SKM-1 (cell line): ENCODE data around the gene KRT31.
"Not testable (repeated sequence)": the region's sequence is repeated elsewhere in the genome, so short reads cannot be mapped to it uniquely, and the experiment has no call there.

Experiments
- DNase-seq: peaks from one replicate; lab custom pipeline; 2025; ENCODE audit not compliant: unreplicated experiment; lab: John Stamatoyannopoulos, UW

Gene KRT31

DNA sequence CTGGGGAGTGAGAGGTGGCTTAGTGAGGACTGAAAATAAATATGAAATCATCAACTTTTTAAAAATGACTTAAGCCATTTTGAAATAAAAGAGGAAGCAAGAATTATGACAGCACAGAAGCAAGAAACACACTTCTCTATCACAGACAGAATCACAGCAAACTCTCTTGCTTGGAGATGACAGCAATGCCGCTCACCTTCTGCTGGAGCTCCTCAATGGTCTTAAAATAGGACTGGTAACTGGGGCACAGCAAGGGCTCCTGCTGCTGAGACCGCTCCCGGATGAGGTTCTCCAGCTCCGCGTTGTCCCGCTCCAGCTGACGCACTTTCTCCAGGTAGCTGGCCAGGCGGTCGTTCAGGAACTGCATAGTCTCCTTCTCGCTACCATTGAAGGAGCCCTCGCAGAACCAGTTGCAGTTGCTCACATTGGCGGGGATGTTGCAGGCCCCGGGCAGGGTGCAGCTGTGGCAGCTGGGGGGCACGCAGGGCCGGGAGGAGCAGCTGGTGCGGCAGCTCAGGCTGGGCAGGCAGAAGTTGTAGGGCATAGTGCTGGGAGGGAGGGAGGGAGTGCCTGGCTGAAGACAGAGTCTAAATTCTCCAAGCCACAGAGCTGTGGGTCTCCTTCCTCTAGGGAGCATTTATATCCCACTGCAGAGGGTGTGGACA is at the start of gene KRT31:
Gene KRT31 (minus strand): TSS at position 613 of the 665 bp plus-strand sequence. CDS start 69 bp downstream, at position 544.
- DNase-seq, result no peak

DNA sequence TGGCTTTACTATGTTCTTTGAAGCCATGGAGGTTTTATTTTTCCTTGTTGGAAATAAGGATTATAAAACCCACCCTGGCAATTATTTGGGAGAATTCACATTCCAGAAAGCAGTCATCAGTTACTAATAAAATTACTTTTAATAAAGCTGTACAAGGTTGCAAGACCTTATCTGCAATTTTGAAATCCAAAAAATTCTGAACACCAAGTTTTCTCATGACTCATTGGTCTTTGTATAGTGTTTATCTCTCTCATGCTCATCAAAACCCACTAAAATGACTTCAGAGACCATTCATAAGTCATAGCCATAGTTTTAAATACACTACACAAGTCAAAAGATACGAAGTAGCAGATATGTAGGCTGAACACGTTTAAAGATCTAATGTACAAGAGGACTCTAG is 49.4 kb upstream of the KRT31 start:
- DNase-seq, result no peak

DNA sequence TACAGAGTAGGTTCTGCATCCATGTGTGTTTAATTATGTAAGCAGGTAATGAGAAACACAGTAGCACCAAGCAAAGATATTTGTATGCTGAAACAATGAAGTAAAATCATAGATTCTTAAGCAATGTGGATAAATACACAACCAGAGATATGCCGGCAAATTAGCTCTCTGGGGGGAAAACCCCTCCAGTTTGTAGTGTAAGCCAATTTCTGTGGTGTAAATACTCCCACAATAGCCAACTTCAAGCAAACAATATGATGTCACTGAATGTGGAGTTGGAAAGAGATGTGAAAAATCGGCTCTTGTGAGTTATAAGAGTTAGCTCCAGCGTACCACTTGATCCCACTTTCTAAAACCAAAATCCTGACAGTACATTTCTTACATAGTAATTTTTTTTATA is 47.2 kb upstream of the KRT31 start:
- DNase-seq, result no peak

DNA sequence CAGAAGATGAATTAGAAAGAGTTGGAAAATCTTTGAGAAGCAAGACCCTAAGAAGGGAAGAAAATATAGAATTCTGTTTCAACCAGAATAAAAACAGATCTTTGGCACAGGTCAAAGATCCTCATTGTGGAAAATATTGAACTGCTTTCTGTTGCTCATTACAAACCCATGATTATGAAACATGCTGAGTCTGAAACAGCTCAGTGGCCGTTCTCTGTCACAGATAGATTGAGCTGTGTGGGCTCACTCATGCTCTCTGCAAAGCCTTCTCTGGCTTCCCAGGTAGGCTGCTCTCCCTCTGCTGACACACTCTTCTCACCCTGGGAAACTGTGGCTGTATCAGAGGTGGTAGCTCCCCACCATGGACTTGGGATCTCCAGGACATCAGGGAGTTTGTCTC is 46.8 kb upstream of the KRT31 start:
- DNase-seq, result no peak

DNA sequence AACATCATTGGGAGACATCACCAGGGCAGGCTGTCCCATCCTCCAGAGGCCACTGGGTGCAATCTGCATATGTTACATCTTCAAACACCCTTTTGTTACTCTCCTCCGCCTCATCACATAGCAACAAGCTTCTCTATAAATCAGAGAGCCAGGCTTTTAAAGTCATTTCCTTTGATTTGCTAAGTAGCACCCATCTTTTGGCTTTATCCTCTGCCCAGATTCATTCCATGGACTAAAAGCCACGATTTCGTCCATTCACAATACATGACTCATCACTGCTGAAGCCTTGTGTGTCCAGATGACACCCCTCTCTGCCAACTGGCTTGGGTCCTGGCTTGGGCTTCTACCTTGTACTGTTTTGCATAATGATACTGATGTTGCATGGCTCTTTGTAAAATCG is 45.3 kb upstream of the KRT31 start:
- no peak for DNase-seq

DNA sequence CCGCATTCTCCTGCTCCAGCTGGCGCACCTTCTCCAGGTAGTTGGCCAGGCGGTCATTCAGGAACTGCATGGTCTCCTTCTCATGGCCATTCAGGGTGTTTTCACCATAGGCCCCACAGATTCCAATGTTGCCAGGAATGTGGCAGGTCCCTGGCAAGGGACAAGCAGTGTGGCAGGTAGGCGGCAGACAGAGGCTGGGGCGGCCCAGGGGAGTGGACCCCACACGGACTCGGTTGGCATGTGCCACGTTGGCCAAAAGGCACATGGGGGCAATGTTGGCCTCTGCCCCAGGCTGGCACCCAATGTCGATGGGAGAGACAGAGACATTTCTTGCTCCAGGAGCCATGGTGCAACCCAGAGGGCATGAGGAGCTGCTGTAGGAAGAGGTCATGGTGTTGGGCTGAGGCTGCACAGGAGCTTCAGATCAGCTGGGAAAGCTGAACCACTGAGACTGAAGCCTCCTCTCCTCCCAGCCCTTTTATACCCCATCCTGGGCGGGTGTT is 43.2 kb upstream of the KRT31 start, which contains the start of gene KRT38:
Gene KRT38 (minus strand): TSS at position 453 of the 503 bp plus-strand sequence. CDS start 62 bp downstream, at position 391.
- no peak for DNase-seq

DNA sequence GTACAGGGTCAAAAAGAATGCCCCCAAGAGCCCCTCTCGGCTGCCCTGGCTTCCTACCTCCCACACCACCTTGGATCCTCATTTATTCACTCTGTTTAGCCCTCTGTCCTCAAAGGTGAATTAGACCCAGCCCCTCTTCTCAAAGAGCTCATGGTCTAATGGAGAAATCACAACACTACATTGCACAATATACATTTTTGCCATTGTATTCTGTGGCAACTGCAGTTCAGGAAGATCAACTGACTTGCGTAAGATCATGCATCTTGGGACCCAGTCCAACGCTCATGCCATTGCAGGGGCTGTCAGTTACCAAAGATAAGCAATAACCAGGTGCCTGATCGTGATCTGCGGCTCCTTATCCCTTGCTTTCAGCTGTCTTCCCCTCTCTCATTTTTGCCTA is 42.0 kb upstream of the KRT31 start:
- DNase-seq, result no peak

DNA sequence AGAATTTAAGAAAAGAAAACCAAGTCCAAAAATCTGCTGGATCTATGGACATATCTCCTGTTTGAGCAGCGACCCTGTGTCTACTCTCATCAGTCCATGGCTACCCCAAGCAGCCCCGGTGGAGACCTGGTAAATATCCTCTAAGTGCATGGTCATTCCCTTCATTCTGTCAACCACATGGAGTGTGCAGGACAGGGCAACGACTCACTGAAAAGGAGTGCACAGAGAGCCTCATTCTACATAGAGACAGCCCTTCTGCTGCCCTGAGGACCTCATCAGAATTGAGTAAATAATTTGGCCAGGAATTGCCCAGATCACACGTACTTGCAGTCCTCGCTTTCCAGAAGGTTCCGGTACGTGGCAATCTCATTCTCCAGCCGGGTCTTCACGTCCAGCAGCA is 40.4 kb upstream of the KRT31 start:
- DNase-seq, result no peak

DNA sequence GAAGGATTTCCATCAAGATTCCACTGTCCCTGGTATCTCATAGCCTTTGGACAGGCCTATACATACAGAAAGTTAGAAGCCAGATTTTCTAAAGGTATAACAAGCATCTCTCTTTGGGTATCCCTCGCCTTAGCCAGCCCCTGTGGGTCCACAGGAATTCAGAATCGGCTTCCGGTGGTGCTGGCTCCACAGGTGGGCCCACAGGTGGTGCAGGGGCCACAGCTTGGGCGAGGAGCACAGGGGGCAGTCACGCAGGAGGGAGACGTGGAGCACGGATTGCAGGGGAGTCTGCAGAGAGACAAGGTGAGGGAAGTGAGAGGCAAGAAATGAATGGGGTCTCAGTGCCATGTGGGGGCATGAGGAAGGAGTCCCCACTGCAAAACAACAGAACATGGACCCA is 39.8 kb upstream of the KRT31 start:
- DNase-seq, result no peak

DNA sequence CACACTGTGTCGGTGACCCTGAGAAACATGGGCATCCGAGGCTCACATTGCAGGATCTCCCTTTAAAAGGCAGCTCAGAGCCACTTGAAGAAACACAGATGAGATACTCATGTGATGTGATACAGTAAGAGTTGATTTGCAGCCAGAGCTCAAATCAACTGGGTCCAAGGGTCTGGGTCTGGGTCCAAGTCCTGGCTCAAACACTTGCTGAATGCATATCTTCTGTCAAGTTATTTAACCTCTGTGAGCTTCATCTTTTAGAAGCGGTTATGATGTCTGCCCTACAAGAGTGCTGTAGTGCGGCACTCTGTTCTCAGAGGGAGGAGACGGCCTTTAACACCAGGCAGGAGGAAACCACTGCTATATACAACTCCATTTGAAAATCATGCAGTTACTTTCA is 37.0 kb upstream of the KRT31 start:
- DNase-seq, result no peak

DNA sequence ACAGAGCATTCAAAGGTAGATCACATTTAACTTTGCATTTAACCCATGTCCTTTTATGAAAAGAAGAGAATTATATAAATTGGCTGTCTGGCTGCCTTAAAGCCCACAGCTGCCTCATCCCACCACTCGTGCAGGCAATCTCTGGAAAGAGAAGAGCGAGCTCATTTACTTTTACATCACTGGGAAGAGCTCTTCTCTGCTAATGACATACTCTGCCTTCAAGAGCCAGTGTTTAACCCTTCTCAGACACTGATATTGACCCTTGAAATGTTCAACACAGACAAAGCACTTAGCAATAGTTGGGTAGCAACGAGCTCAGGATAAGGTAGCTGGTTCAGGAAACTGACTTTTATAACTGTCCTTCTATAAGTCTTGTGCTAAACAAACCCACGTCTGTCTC is 36.6 kb upstream of the KRT31 start:
- no peak for DNase-seq

DNA sequence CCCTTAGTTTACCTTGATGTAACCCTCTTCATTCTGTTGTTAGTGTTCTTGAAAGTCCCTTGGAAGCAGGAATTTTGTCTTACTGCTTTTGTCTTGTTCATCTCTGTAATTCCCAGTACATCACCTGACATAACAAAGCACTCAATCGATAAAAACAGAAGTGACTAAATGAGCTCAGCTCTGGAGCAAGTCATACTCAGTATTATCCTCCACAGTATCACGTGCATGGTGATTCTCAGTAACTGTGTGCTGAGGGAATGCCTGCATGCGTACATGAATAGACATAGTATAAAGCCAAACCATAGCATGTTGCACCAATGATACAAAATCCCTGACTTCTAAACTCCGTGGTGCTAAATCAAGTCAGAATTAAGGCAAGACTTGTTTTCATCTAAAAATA is 36.2 kb upstream of the KRT31 start:
- DNase-seq, result no peak

DNA sequence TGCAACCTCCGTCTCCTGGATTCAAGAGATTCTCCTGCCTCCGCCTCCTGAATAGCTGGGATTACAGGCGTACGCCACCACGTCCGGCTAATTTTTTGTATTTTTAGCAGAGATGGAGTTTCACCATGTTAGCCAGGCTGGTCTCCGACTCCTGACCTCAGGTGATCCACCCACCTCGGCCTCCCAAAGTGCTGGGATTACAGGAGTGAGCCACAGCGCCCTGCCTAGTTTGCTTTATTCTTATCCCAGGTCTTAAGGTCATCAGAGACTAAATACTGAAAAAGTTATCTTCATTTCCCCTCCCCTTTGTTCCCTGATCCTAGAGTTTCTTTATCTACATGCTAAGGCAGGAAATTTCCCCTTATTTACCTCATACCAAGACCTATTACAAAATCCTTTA is 33.0 kb upstream of the KRT31 start:
- DNase-seq, result not testable (repeated sequence)

DNA sequence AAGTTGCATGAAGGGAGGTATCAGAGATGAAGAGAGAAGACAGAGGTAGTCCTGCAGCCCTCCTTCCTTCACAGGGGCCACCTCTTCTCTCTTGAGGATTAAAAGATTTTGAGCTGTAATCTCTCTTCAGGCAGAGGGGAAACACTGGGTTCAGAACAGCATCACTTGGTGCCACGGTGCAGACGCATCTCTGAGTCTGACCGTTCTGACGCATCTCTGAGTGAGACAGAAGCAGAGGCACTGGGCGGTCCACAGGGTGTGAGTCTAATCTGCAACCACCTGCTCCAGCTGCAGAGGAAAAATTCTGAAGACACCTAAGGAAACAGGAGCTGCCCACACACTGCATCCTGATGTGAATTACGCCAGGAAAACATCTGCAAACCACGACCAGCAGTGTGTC is 32.3 kb upstream of the KRT31 start:
- DNase-seq, result no peak

DNA sequence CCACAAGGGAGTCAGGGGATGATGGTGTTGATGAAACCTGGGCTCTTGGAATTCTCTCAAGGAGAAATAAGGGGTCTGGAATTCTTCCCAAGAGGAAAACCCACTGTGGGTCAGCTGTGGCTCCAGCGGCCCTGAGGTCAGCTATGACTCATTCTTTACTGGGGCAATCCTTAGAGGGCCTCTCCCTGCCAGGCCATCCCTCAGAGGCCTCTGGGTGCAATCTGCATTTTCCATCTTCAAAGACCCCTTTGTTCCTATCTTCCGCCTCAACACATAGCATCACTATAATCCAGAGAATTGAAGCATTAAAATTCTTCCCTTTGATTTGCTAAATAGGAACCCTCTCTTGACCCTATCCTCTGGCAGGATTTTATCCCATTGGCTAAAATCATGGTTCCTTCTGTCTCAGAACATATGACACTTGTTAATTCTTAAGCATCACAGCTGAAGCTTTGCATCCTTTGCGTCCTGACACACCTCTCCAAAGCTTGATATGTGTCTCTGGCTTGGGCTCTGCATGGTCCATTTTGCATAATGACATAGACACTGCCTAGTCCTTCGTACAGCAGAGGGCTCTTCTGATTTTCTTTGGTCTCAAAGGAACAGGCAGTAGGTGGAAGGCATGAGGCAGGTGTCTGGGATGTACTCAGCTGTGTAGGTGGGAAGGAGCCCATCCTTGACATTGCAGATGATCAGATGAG is 31.3 kb upstream of the KRT31 start:
- DNase-seq, result no peak

DNA sequence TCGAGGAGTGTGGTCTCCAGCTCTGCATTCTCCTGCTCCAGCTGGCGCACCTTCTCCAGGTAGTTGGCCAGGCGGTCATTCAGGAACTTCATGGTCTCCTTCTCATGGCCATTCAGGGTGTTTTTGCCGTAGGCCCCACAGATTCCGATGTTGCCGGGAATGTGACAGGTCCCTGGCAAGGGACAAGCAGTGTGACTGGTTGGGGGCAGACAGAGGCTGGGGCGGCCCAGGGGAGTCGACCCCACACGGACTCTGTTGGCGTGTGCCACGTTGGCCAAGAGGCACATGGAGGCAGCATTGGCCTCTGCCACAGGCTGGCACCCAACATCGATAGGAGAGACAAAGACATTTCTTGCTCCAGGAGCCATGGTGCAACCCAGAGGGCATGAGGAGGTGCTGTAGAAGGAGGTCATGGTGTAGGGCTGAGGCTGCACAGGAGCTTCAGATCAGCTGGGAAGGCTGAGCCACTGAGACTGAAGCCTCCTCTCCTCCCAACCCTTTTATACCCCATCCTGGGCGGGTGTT is 26.8 kb upstream of the KRT31 start, which contains the start of gene KRT37:
Gene KRT37 (minus strand): TSS at position 475 of the 525 bp plus-strand sequence. CDS start 62 bp downstream, at position 413.
- no peak for DNase-seq

DNA sequence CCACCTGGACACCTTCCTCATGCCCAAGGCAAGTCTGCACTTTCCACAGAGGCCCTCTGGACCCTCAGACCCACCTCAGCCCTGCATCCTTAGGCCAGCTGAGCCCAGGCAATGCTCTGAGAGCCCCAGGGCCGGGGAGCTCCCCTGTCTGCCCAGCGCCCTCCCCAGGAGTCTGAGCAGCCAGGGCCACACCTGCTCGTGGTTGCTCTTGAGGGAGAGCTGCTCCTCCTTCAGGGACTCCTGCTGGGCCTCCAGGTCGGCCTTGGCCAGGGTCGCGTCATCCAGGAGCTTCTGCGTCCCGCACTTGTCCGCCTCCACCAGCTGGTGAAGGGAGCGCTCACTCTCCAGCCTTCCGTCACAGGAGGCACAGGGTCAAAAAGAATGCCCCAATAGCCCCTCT is 25.2 kb upstream of the KRT31 start:
- DNase-seq, result not testable (repeated sequence)

DNA sequence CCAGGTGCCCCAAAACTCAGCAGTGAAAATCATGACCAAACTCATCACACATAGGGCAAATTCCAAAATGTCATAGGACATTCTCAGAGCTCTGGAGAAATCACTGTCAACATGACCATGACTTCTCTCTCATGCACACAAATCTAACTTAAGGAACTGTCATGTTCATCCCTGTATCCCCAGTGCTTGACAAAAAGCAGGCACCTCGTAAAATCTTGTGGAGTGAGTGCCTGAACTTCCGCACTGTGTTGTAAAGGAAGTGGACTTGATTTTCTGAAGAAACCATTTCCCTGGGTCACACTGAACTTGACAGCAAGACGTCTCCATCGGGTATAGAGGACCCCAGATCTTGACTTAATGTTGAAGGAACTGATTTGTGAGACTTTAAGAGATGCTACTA is 24.2 kb upstream of the KRT31 start:
- DNase-seq, result no peak

DNA sequence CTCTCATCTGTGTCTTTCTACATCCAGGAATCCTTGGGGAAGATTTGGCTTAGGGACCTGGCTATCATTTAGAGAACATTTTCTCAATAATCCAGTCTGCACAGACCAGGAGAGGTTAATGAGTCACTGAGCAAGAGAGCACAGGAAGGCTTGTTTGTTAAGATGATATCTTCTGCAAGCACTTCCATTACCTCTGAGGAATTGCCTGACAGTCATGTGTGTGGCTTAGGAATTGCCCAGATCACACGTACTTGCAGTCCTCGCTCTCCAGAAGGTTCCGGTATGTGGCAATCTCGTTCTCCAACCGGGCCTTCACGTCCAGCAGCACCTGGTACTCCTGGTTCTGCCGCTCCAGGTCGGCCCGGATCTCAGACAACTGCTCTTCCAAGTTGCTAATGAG is 23.7 kb upstream of the KRT31 start:
- DNase-seq, result no peak

DNA sequence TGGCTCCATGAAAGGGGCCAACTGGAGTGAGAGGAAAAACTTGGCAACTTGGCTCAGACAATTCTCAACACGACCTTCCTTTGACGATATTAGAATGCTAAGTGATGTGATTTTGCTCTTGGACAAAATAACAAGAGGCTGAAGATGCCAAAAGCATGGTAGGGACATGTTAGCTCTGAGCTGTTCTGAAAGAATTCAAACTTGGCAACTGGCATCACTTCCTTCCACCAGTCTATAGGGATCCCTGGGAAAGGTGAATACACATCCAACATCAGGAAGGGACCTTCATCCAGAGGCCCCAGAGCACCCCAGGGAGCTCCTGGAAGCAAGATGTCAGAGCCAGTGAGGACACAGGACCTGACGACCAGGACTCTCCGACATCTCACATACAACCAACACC is 22.7 kb upstream of the KRT31 start:
- no peak for DNase-seq

DNA sequence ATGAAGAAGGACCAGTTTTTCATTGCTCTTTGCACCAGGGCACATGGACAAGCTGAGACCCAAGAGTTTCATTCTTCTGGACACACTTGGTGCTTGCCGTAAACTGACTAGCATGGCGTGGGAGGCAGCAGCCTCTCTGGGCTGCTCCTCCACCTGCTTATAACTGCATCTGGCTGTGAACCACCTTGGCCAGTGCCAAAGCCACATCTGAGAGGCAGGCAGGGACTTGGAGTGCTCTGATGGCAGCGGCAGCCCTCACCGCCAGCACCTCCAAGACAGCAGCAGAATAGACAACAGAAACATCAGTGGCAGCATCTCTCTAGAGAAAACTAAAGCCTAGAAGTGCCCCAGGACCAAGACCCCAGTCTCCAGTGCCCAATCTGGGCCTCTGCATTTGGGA is 22.3 kb upstream of the KRT31 start:
- no peak for DNase-seq
